HG03520 (cell line): Measurements from ENCODE around the gene RC3H1.
"Not testable (repeated sequence)": the region's sequence is repeated elsewhere in the genome, so short reads cannot be mapped to it uniquely, and the experiment has no call there.

Experiments
- ATAC-seq: cut with Tn5 transposase; IDR thresholded peaks from one replicate; pipeline ENCODE4 v1.9.1; 2021; ENCODE audit warnings: mild to moderate bottlenecking, moderate library complexity; ENCODE audit not compliant: unreplicated experiment

Gene RC3H1, protein sequence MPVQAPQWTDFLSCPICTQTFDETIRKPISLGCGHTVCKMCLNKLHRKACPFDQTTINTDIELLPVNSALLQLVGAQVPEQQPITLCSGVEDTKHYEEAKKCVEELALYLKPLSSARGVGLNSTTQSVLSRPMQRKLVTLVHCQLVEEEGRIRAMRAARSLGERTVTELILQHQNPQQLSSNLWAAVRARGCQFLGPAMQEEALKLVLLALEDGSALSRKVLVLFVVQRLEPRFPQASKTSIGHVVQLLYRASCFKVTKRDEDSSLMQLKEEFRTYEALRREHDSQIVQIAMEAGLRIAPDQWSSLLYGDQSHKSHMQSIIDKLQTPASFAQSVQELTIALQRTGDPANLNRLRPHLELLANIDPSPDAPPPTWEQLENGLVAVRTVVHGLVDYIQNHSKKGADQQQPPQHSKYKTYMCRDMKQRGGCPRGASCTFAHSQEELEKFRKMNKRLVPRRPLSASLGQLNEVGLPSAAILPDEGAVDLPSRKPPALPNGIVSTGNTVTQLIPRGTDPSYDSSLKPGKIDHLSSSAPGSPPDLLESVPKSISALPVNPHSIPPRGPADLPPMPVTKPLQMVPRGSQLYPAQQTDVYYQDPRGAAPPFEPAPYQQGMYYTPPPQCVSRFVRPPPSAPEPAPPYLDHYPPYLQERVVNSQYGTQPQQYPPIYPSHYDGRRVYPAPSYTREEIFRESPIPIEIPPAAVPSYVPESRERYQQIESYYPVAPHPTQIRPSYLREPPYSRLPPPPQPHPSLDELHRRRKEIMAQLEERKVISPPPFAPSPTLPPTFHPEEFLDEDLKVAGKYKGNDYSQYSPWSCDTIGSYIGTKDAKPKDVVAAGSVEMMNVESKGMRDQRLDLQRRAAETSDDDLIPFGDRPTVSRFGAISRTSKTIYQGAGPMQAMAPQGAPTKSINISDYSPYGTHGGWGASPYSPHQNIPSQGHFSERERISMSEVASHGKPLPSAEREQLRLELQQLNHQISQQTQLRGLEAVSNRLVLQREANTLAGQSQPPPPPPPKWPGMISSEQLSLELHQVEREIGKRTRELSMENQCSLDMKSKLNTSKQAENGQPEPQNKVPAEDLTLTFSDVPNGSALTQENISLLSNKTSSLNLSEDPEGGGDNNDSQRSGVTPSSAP

DNA sequence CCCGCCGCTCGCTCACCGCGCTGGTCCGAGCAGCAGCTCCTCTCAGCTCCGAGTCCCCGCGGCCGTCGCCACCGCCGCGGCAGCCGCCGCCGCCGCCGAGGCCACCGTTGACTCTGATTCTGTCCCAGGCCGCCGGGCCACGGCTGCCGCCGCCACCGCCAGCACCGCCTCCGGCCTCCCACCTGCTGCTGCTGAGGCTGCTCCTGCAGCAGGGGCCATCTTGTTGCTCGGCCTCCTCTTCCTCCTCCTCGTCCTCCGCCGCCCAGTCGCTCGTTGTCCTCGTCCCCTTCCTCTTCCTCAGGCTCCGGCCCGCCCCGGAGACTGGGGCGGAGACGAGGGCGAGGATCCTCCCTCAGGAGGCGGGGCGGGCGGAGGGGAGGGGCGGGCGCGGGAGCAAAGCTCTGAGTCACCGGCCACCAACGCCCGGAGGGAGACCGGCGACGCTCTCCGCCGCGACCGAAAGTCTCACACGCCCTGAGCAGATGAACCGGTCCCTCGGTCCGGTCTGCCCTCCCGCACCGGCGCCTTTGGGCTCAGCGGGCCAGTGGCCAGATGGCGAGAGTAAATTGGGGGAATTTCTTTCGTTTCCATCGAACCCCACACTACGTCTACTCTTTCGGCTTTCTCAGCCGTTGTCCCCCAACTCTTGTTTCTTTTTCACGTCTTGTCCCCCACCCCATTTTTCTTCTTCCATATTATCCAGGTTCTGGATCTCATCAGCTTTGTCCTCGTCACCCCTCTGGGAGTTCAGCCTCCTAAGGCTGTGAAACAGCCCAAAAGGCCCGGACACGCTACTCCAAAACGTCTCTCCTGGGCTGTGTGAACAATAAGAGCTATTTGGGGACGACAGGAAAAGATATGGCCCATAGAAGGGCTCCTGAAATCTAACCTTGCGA is at the start of gene RC3H1:
Gene RC3H1 (minus strand): TSS at position 278 of the 896 bp plus-strand sequence. CDS start 29,372 bp downstream, outside the sequence.
- ATAC-seq = peak; percentile 69

DNA sequence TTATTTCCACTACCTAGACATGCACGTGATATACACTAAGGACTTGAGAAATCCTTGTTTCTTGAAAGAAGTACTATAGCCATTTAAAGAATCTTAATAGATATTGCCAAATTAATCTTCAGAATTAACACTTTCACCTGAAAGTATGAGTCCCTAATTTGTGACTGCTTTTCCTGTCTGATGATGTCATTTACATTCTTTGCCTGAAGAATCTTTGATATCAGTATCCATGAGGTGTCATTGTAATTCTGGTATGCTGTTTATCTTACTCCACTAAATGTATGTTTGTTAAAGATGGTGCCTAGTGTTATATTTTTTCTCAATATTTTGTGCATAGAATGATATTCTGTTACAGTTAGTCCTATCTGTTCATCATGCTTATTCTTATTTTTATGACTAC is 48.5 kb upstream of the RC3H1 start:
- no peak for ATAC-seq

DNA sequence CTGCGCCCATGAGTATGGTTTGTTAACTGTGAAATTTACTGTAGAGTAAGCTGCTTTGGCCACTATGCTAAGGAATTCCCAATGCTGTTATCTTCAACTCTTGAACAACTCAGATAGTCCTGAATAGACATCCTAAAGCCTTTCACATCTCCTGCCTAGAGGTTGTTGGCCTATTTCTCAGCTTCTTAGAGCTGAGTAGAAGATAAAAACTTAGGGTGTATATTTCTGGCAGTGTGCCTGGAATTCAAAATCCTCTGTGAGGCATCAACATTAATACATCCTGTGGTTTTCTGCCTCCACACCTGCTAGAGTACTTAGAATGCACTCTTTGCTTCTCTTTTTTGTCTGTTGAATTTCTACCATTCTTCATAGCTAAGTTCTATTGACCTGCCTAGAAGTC is 45.8 kb upstream of the RC3H1 start:
- no peak for ATAC-seq

DNA sequence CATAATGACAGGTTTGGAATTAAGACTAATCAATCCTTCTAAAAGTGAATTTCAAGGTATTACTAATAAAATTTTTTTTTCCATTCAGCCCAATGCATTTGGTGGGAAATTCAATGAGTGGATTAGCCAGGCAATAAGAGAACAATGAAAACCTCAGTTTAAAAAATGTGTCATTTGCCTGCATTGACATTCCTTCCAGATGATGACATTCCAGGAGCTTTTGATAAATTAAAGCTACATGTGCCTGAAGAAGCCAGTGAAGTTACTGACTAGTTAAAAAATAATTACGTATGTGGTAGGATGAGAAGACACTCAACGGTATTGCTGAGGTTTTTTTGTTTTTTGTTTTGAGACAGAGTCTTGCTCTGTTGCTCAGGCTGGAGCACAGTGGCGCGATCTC is 37.9 kb upstream of the RC3H1 start:
- ATAC-seq = no peak

DNA sequence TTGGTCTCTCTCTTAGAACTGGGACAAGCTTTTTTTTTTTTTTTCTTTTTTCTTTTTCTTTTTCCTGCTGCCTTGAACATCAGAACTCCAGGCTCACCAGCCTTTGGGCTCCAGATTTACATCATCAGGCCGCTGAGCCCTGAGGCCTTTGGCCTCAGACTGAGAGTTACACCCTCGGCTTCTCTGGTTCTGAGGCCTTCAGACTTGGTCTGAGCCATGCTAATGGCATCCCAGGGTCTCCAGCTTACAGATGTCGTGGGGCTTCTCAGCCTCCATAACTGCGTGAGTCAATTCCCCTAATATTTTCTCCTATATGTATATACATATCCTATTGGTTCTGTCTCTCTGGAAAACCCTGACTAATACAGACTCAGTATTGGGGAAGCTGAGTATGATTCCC is 36.5 kb upstream of the RC3H1 start:
- ATAC-seq = no peak

DNA sequence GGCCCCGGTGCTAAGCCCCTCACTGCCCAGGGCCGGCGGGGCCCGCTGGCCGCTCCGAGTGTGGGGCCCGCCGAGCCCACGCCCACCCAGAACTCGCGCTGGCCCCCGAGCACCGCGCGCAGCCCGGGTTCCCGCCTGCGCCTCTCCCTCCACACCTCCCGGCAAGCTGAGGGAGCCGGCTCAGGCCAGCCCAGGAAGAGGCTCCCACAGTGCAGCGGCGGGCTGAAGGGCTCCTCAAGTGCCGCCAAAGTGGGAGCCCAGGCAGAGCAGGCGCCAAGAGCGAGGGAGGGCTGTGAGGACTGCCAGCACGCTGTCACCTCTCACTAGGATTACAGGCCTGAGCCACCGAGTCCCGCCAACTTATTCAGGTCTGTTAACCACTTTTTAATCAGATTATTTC is 34.5 kb upstream of the RC3H1 start:
- ATAC-seq = not testable (repeated sequence)

DNA sequence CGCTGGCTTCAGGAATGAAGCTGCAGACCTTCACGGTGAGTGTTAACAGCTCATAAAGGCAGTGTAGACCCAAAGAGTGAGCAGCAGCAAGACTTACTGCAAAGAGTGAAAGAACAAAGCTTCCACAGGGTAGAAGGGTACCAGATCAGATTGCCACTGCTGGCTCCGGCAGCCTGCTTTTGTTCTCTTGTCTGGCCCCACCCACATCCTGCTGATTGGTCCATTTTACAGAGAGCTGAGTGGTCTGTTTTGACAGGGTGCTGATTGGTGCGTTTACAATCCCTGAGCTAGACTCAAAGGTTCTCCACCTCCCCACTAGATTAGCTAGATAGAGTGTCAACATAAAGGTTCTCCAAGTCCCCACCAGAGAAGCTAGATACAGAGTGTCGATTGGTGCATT is 33.6 kb upstream of the RC3H1 start:
- not testable (repeated sequence) for ATAC-seq

DNA sequence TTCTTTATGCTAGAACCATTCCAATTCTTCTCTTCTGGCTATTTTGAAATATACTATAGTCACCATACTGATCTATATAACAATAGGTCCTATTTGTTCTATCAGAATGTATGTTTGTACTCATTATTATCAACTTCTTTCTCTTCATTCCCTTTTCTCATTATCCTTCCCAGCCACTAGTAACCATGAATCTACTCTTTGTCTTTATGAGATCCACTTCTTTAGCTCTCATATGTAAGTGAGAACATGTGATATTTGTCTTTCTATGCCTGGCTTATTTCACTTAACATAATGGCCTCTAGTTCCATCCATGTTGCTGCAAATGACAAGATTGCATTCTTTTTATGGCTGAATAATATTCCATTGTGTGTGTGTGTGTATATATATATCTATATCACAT is 31.7 kb upstream of the RC3H1 start:
- ATAC-seq = no peak

DNA sequence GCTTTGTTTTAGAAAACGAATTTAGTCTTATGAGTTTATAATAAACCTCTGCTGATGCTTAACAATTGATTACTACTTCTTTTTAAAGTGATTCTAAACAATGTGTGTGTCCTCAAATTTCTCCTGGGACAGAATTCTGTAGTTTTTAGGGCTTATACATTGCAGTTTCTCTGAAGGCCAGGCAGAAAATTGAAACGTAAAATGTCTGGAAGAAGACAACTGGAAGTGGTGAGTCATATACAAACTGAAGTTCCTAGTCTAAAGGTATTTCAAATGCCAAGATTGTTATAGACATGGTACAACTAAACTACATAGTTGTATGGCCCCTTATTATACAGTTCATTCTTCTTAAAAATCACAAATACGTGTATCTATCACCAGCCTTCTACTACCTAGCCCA is 30.5 kb upstream of the RC3H1 start:
- ATAC-seq = no peak

DNA sequence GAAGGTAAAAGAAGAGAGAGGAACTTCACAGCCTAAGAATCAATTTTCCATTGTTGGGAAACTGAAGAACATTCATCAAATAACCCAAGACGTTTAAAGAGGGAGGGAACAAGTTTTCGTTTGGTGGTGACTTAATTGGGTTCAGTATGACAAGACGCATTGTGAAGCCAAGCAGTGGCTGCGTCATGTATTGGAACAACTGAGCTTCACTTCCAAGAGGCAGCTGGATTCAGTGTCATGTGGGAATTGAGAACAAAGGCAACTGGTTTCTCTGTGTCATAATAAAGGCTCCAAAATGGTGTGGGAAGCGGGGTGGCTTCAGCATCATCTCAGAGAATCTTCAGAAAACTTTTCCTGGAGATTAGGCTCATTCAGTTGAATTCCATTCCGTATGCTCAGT is 29.8 kb upstream of the RC3H1 start:
- no peak for ATAC-seq

DNA sequence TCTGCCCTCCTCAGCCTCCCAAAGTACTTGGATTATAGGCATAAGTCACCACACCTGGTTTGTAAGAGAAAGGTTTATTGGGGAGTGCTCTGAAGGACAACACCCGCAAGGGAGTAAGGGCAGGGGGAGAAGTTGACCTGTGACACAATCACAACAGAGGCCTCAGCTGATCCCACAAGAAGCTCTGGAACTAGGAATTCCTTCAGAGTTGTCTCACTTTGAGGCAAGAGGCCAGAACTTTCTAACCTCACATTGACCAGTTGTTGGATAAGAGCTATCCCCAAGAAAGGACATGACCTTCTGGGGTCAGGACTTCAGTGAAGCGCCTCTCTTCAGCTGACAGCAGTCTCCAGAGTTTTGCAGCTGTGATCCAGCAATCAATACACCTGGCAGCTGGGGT is 27.4 kb upstream of the RC3H1 start:
- no peak for ATAC-seq

DNA sequence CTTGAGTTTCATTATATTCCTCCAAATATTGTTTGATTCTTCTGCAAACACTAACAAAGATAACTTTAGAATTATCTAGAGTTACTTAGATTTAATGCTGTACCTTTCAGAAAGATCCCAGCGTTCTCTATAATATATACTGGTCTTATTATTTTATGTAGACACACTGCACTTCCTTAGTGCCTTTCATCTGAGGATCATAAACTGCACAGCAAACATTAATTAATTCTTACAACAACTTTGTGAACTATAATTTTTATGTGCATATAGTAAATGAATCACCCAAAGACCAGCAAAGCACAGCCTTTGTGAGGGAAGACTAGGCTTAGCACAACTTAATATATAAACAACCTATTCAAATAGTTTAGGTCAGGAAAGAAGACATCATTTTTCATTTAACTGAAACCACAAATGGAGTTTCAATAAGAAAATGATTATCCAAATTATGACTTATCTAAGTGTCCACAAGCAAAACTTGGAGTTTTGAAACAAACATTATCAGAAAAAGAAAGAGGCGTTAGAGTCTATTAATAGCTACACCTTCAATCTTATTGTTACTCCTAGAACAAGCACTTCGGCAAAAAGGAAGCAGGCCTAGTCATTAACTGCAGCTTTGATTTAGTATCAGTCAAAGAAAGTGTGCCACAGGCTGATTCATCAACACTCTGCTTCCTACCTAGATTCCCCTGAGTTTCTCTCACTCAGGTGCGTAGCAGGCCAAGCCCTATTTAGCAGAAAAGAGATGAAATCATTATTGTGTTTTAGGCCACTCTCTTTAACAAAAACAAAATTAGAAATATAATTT is 22.5 kb upstream of the RC3H1 start:
- ATAC-seq = no peak

DNA sequence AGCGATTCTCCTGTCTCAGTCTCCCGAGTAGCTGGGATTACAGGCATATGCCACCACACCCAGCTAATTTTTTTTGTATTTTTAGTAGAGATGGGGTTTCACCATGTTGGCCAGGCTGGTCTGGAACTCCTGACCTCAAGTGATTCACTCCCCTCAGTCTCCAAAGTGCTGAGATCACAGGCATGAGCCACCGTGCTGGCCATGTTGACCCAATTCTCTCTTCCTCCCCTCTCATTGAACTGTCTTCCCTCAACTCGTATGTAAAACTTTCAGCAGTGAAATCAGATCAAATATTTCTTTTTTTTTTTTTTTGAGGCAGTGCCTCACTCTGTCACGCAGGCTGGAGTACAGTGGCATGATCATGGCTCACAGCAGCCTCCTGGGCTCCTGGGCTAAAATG is 20.4 kb upstream of the RC3H1 start:
- not testable (repeated sequence) for ATAC-seq

DNA sequence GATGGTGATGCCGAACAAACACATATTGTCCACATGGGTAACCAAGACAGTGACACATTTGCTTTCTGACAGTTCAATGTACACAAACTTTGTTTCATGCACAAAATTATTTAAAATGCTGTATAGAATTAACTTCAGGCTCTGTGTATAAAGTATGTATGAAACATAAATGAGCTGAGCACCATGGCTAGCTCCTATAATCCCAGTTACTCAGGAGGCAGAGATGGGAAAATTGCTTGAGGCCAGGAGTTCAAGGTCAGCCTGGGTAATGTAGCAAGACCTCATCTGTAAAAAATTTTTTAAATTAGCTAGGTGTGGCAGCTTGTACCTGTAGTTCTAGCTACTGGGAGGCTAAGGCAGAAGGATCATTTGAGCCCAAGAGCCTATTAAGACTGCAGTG is 19.2 kb upstream of the RC3H1 start:
- no peak for ATAC-seq

DNA sequence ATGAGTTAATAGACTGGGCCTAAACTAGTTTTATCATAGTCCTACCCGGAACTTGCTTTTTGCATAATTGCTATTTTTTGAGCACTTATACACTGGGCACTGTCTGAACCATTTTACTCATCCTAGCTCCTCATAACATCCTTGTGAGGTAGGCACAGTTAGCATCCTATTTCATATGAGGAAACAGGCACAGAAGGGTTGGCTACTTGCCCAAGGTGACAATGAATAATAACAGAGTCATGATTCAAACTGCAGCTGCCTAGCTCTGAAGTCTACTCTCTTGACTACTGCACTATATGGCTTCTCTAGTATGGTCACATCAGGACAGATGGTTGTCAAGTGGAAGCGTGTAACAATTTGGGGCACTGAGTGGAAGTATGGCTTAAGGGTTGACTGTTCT is 18.2 kb upstream of the RC3H1 start:
- no peak for ATAC-seq

DNA sequence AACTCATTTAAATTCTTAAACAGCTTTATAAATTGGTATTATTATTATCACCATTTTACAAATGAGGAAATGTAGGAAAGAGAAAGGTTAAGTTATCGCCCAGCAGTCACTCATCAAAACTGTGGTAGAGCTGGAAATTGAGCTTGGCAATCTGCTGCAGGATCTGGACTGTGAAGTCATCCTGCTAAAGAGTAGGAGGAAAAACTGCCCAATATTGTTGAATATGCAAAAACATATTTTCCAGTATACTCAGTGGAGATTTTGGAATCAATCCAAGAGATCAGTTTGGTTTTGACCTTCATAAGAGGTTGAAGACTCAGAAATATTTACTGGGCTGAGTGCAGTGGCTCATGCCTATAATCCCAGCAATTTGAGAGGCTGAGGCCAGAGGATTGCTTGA is 16.9 kb upstream of the RC3H1 start:
- ATAC-seq = no peak

DNA sequence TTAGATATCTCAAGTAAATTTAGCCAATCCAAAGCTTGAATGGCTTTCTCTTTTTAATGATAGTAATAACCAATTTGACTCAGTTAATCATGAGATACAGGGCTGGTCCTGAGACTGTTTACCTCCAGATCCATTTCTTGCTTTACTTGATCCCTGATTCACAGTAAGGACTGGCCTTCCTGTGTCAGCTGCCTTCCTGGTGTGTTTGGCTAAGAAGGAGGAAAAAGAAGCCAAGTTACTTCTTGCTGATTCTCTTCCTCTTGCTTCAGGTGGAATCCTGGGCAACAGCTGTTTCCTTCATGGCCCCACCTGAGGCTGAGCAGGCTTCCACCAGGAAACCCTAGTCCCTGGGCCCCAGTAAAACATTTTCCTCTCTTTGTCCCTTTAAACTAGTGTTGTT is 14.6 kb upstream of the RC3H1 start:
- ATAC-seq = no peak

DNA sequence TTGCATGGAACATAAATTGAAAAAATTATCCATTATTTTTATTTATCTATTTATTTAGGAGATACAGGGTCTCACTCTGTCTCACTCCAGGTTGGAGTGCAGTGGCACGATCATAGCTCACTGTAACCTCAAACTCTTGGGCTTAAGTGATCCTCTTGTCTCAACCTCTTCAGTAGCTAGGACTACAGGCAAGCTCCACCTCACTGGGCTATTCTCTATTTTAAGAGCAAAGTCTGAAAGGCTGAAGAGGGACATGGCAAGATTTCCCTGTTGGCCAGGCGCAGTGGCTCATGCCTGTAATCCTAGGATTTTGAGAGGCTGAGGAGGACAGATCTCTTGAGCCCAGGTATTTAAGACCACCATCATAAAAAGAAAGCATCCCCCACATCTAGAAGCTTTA is 14.0 kb upstream of the RC3H1 start:
- ATAC-seq = no peak

DNA sequence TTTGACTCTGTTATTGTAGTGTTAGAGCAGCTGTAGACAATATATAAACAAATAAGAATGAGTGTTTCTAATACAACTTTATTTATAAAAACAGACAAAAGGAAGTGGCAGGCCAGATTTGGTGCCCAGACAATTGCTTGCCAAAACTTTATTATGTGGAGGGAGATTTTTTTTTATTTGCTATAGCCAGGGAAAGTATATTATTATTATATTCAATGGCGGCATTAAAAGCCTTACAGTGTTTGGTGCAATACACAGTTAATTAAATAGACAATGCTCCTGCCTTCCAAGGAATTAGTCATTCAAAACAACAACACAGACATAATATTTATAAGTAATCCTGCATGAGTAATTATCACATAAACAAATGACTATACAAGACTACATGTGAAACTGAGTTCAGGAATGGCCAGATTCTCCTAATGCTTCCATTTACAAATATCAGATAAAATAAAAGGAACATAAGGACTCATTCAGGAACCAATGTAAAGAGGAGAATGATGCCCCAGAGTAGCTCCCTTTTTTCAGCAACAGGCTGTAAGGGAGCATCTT is 10.6 kb upstream of the RC3H1 start:
- ATAC-seq = no peak
